K562 (cell line): ENCODE measurements around the gene CSMD2. TPM values are rescaled to one million over a fixed set of nuclear protein-coding genes. Genes with fewer than 3 reads are reported as not detected.

Source experiments
- ATAC-seq: fragments of 200-7000 bp; cut with Tn5 transposase; 3 replicates; pipeline ENCODE4 v1.9.1; 2020; ENCODE audit warnings: moderate library complexity
- BruUV-seq: library from RNA; stranded (reverse); fragments of 400-500 nt; replicated peaks from 2 replicates; lab custom pipeline; 2021; lab: Mats Ljungman, UMichigan
- CTCF ChIA-PET: fragments of 300-600 bp; formaldehyde crosslinking; extraction: SDS; loops from one replicate; lab custom pipeline; 2021; ENCODE audit warnings: low intra/inter-chr PET ratio; lab: Yijun Ruan, JAX
- POLR2A ChIA-PET: fragments of 300-600, 350-650 bp; sonication (Branson Sonifier 250); formaldehyde crosslinking; extraction: SDS; loops from one replicate; lab custom pipeline; 2021; ENCODE audit warnings: antibody characterized with exemption, inconsistent platforms; lab: Yijun Ruan, JAX
- DNase-seq, 4 experiments: peaks; one replicate each; pipeline versions ENCODE4 v3.0.0 to v3.0.0-alpha.2; 2011 to 2018; ENCODE audit warnings: low spot score in 3 of 4, mixed read lengths in 3 of 4; ENCODE audit errors: extremely low read depth in 1 of 4
- FAIRE-seq: peaks from 2 replicates; lab custom pipeline; 2011; peaks lifted over from hg19 to GRCh38; lab: Jason Lieb, UNC
- H2AFZ ChIP-seq: 2 replicates; pipeline ENCODE4 v1.6.0; 2011; ENCODE audit warnings: low read depth, low read length, control low read depth, inconsistent platforms
- H3K27ac ChIP-seq: fragments of 200-600 bp; 3 replicates; pipeline ENCODE4 v1.8.0; 2011; ENCODE audit warnings: low read depth, mild to moderate bottlenecking, control low read depth, inconsistent platforms, low read length, moderate library complexity, mixed read lengths; ENCODE audit errors: extremely low read depth
- H3K27me3 ChIP-seq, 2 experiments: fragments of 300-600 bp in 1 of 2; 2 replicates in 1 of 2; 3 replicates in 1 of 2; pipeline versions ENCODE4 v1.6.0 to v1.8.0; 2011; ENCODE audit warnings: inconsistent platforms in 2 of 2, low read length in 2 of 2, mild to moderate bottlenecking in 1 of 2, mixed read lengths in 1 of 2, moderate library complexity in 1 of 2; ENCODE audit not compliant: control insufficient read depth in 2 of 2, insufficient read depth in 2 of 2
- H3K36me3 ChIP-seq: fragments of 300-600 bp; 3 replicates; pipeline ENCODE4 v1.8.0; 2011; ENCODE audit warnings: mild to moderate bottlenecking, low read length, inconsistent platforms; ENCODE audit not compliant: control insufficient read depth, insufficient read depth
- H3K4me1 ChIP-seq, 2 experiments: fragments of 200-600 bp in 1 of 2; replicated peaks in 1 of 2; 2 replicates in 1 of 2; 3 replicates in 1 of 2; pipeline versions ENCODE4 v1.5.1 to v1.8.0; 2011; ENCODE audit warnings: inconsistent platforms in 2 of 2, low read length in 2 of 2, mild to moderate bottlenecking in 1 of 2, mixed read lengths in 1 of 2, moderate library complexity in 1 of 2; ENCODE audit not compliant: control insufficient read depth in 2 of 2, insufficient read depth in 2 of 2
- H3K4me2 ChIP-seq: 2 replicates; pipeline ENCODE4 v1.6.1; 2011; ENCODE audit warnings: low read length, control low read depth, inconsistent platforms, mixed read lengths; ENCODE audit not compliant: insufficient read depth
- H3K4me3 ChIP-seq: fragments of 200-600 bp; sonication (generic), shearing (Covaris generic); 2 replicates; pipeline ENCODE4 v1.5.1; 2016; ENCODE audit warnings: control low read depth, inconsistent platforms
- H3K79me2 ChIP-seq: fragments of 200-600 bp; 3 replicates; pipeline ENCODE4 v1.8.0; 2011; ENCODE audit warnings: low read length, inconsistent platforms; ENCODE audit not compliant: control insufficient read depth, insufficient read depth
- H3K9ac ChIP-seq, 2 experiments: 2 replicates each; pipeline versions ENCODE4 v1.6.0 to v1.6.1; 2011; ENCODE audit warnings: low read depth in 2 of 2, low read length in 2 of 2, control low read depth in 1 of 2, inconsistent platforms in 1 of 2, mild to moderate bottlenecking in 1 of 2, mixed read lengths in 1 of 2; ENCODE audit not compliant: insufficient read depth in 1 of 2
- H3K9me1 ChIP-seq: one replicate; pipeline ENCODE4 v1.6.0; 2011; ENCODE audit warnings: inconsistent platforms, mild to moderate bottlenecking, low read length, moderate library complexity; ENCODE audit not compliant: control insufficient read depth, insufficient read depth
- H3K9me3 ChIP-seq: replicated peaks from 2 replicates; pipeline ENCODE4 v1.5.1; 2011; ENCODE audit warnings: low read depth, low read length, inconsistent platforms; ENCODE audit not compliant: control insufficient read depth, insufficient read depth
- H4K20me1 ChIP-seq: replicated peaks from 2 replicates; pipeline ENCODE4 v1.6.1; 2011; ENCODE audit warnings: low read length, inconsistent platforms, mixed read lengths; ENCODE audit not compliant: control insufficient read depth, insufficient read depth
- BCL6 ChIP-seq: fragments of 250-450 bp; sonication (Bioruptor Pico); IDR thresholded peaks from 2 replicates; pipeline ENCODE4 v1.4.0; 2020
- GTF2A2 ChIP-seq: IDR thresholded peaks from 2 replicates; pipeline ENCODE4 v1.6.1; 2016; ENCODE audit warnings: mild to moderate bottlenecking, missing genetic modification characterization, missing compliant biosample characterization
- HMG20A ChIP-seq: fragments of 450-650 bp; formaldehyde crosslinking; conservative IDR thresholded peaks from 2 replicates; pipeline ENCODE4 v1.4.0; 2020; ENCODE audit warnings: mild to moderate bottlenecking, mixed read lengths
- ILK ChIP-seq: fragments of 450-650 bp; IDR thresholded peaks from 2 replicates; pipeline ENCODE4 v1.6.1; 2016; ENCODE audit warnings: missing genetic modification characterization, low read depth, mild to moderate bottlenecking, missing compliant biosample characterization, moderate library complexity, borderline replicate concordance
- PRMT5 ChIP-seq: sonication (generic); formaldehyde crosslinking; IDR thresholded peaks from 2 replicates; pipeline ENCODE4 v1.5.0; 2020; ENCODE audit warnings: missing genetic modification reagents
- RBM15 ChIP-seq: fragments of 200-400 bp; formaldehyde crosslinking; IDR thresholded peaks from 2 replicates; pipeline ENCODE4 v1.6.1; 2018; ENCODE audit warnings: mild to moderate bottlenecking, low read length, moderate library complexity; ENCODE audit not compliant: insufficient read depth
- ZBTB11 ChIP-seq, 3 experiments: fragments of 200-800 bp in 1 of 3; fragments of 250-450 bp in 1 of 3; fragments of 450-650 bp in 1 of 3; sonication (Bioruptor Pico) in 1 of 3; sonication (Bioruptor generic) in 1 of 3; formaldehyde crosslinking in 1 of 3; IDR thresholded peaks; 2 replicates each; pipeline versions ENCODE4 v1.6.1 to v1.8.0; 2016 to 2022; ENCODE audit warnings: mild to moderate bottlenecking in 2 of 3, missing genetic modification characterization in 2 of 3, missing compliant biosample characterization in 1 of 3, moderate library complexity in 1 of 3
- ZNF551 ChIP-seq: fragments of 250-450 bp; sonication (Bioruptor Pico); IDR thresholded peaks from 2 replicates; pipeline ENCODE4 v1.5.0; 2021; ENCODE audit warnings: mild to moderate bottlenecking, moderate library complexity
- WGBS: fragments of 100-300 bp; shearing (Covaris generic); methylation state at CpG from one replicate; pipeline ENCODE4 v1.1.6; 2016; ENCODE audit warnings: low coverage, mixed read lengths; ENCODE audit not compliant: insufficient coverage; ENCODE audit errors: missing lambda C conversion rate; 5-methylcytosine and 5-hydroxymethylcytosine counted together
- in situ Hi-C: fragments of 300-500 bp; cut with MboI; formaldehyde crosslinking; loops from 4 replicates; pipeline ENCODE4 v1.15.0; 2018; ENCODE audit warnings: inconsistent platforms, mixed read lengths
- intact Hi-C: fragments of 100-400 bp; cut with micrococcal nuclease; formaldehyde crosslinking; loops from 2 replicates; pipeline ENCODE4 v1.14.2; 2022
- polyA plus RNA-seq, 8 experiments: library from polyadenylated mRNA; depleted of rRNA in 4 of 8; stranded (reverse) in 5 of 8; unstranded in 3 of 8; fragments of >200 nt; fragmentation: Nextera tagmentation in 2 of 8; fragmentation: Illumina TruSeq in 1 of 8; extraction: Ambion mirVana in 2 of 8; extraction: Trizol in 1 of 8; gene quantifications; 2 replicates each; pipeline versions ENCODE4 v1.2.1 to v1.2.3, GENCODE V29; 2011 to 2014; ENCODE audit warnings: inconsistent platforms in 1 of 8, missing spikeins in 1 of 8
- total RNA-seq, 7 experiments: library from RNA; depleted of rRNA in 6 of 7; stranded (reverse); fragments of >200 nt in 6 of 7; fragmentation: Illumina TruSeq in 2 of 7; extraction: Trizol in 2 of 7; gene quantifications; 2 replicates each; pipeline versions ENCODE4 v1.2.1 to v1.2.3, GENCODE V29; 2011 to 2021; ENCODE audit warnings: low replicate concordance in 1 of 7

Gene CSMD2
- total and polyA plus RNA-seq, 9 of the 15 experiments (the other 6 are each of a cell fraction or from before 2014, with no cell fraction given) = not detected

- no peaks in the 10 kb centered on the region for H3K9me1 ChIP-seq
- H3K79me2 ChIP-seq = no peaks in the 10 kb centered on the region
- BruUV-seq = no TSS peak
- DNase-seq (no peak), FAIRE-seq (no peak), ATAC-seq (no peak)
- H3K9ac ChIP-seq = no peak overlapping the region
- H3K36me3 ChIP-seq = no peaks in the 10 kb centered on the region
- H3K9me3 ChIP-seq = no peaks in the 10 kb centered on the region
- ChIA-PET POLR2A (no interaction called here), CTCF (interaction anchor here (0.6 kb wide), 1 partner anchor 494 kb away, joined by 3 read pairs; no protein-coding TSS in a partner anchor)
- 0% methylated on average over 6 of the region's 6 CpGs for WGBS
- H3K4me1 ChIP-seq = no peaks in the 10 kb centered on the region
- H3K27me3 ChIP-seq = peaks cover 0 to 18% of the 10 kb centered on the region in 2 experiments; a peak in 2 of 5 replicates
- no peak overlapping the region for H3K4me2 ChIP-seq
- in situ Hi-C loops = no loop called here
- H3K4me3 ChIP-seq = no peak overlapping the region
- intact Hi-C loops = no loop called here
- no peak for TF ChIP-seq ZBTB11 (CRISPR knock-in tag; IDR thresholded peaks at IDR 0.05)
- TF ChIP-seq GTF2A2 (tag) = no peak
- TF ChIP-seq RBM15 = no peak
- TF ChIP-seq BCL6 = no peak
- TF ChIP-seq ILK (tag) = no peak
- no peak for TF ChIP-seq PRMT5 (CRISPR knock-in tag)
- TF ChIP-seq HMG20A (CRISPR knock-in tag) = no peak
- TF ChIP-seq ZNF551 (CRISPR knock-in tag) = no peak
- H2AFZ ChIP-seq = no peak overlapping the region
- H3K27ac ChIP-seq = no peak overlapping the region
- no peaks in the 10 kb centered on the region for H4K20me1 ChIP-seq
Observed at GRCh38 chr1:34126486-34126885, 38.5 kb downstream of the CSMD2 start.
